HL-60 (cell line): ENCODE measurements around the gene APOL2.

Experiments used
- DNase-seq, 2 experiments: peaks; one replicate each; pipeline ENCODE4 v3.0.0-alpha.2; 2010 to 2020; ENCODE audit warnings: low read depth in 1 of 2, low spot score in 1 of 2
- H3K27ac ChIP-seq: fragments of 250-450 bp; sonication (Bioruptor Pico); replicated peaks from 2 replicates; pipeline ENCODE4 v1.5.1; 2020; ENCODE audit warnings: mild to moderate bottlenecking, moderate library complexity
- H3K27me3 ChIP-seq: fragments of 250-450 bp; sonication (Bioruptor Pico); 2 replicates; pipeline ENCODE4 v1.5.1; 2021; ENCODE audit warnings: mild to moderate bottlenecking, moderate library complexity; ENCODE audit not compliant: insufficient read depth, poor library complexity, severe bottlenecking
- H3K4me3 ChIP-seq: replicated peaks from 2 replicates; pipeline ENCODE4 v1.5.1; 2011; ENCODE audit warnings: mild to moderate bottlenecking, control low read depth, low read length; ENCODE audit not compliant: insufficient read depth
- CTCF ChIP-seq: IDR thresholded peaks from one replicate; pipeline ENCODE4 v1.5.1; 2011; ENCODE audit warnings: low read length, control low read depth, inconsistent platforms; ENCODE audit not compliant: insufficient read depth
- GABPA ChIP-seq: IDR thresholded peaks from 2 replicates; pipeline ENCODE4 v1.6.1; 2012; ENCODE audit warnings: low read depth
- POLR2AphosphoS5 ChIP-seq: IDR thresholded peaks from 2 replicates; pipeline ENCODE4 v1.6.1; 2012; ENCODE audit warnings: low read depth
- REST ChIP-seq: IDR thresholded peaks from 2 replicates; pipeline ENCODE4 v1.6.1; 2012; ENCODE audit warnings: low read depth; ENCODE audit not compliant: insufficient replicate concordance
- SPI1 ChIP-seq: IDR thresholded peaks from 2 replicates; pipeline ENCODE4 v1.6.1; 2012; ENCODE audit warnings: low read depth, mild to moderate bottlenecking, borderline replicate concordance

APOL2 gene

GRCh38 chr22:36197514-36198146 lies 41.7 kb downstream of the APOL2 start:
- no peak overlapping the region for H3K27ac ChIP-seq
- peak in 1 of 2 experiments; percentile 9 for DNase-seq
- TF ChIP-seq SPI1 (no peak), POLR2AphosphoS5 (no peak), GABPA (no peak)
- no peak overlapping the region for H3K4me3 ChIP-seq
- no peaks in the 10 kb centered on the region for H3K27me3 ChIP-seq

- TF ChIP-seq REST (no peak), GABPA (no peak)
- no peak for DNase-seq
- Histone ChIP-seq H3K4me3 (no peak overlapping the region), H3K27me3 (no peaks in the 10 kb centered on the region), H3K27ac (no peak overlapping the region)
These were observed 42.3 kb downstream of the APOL2 start for GRCh38 chr22:36197065-36197440.

- no peak overlapping the region for H3K27ac ChIP-seq
- no peak for DNase-seq
- H3K4me3 ChIP-seq, result no peak overlapping the region
- no peaks in the 10 kb centered on the region for H3K27me3 ChIP-seq
- TF ChIP-seq CTCF, result no peak
- no peak for TF ChIP-seq GABPA
- no peak for TF ChIP-seq POLR2AphosphoS5
- no peak for TF ChIP-seq SPI1
- TF ChIP-seq REST, result no peak
These were observed 42.9 kb downstream of the APOL2 start for GRCh38 chr22:36196254-36197064.

- DNase-seq, result peak; percentile 27 to 69
- H3K4me3 ChIP-seq, result no peak overlapping the region
These were observed 44.4 kb downstream of the APOL2 start for GRCh38 chr22:36194971-36195370.

More at GRCh38 chr22:36194971-36195370, 44.4 kb downstream of the APOL2 start:
- H3K27me3 ChIP-seq, result no peaks in the 10 kb centered on the region
- TF ChIP-seq POLR2AphosphoS5 (no peak), GABPA (no peak), CTCF (peak; percentile 82)
- H3K27ac ChIP-seq, result no peak overlapping the region
